ENCODE data around the gene TMSB4X. TPM values are rescaled to one million over a fixed set of nuclear protein-coding genes. Genes with fewer than 3 reads are reported as not detected.

The TMSB4X gene
- total and polyA plus RNA-seq, 2 of the 13 experiments (the other 11 are each of a cell fraction or from before 2014, with no cell fraction given) = 10.5 to 29.6 TPM

DNA sequence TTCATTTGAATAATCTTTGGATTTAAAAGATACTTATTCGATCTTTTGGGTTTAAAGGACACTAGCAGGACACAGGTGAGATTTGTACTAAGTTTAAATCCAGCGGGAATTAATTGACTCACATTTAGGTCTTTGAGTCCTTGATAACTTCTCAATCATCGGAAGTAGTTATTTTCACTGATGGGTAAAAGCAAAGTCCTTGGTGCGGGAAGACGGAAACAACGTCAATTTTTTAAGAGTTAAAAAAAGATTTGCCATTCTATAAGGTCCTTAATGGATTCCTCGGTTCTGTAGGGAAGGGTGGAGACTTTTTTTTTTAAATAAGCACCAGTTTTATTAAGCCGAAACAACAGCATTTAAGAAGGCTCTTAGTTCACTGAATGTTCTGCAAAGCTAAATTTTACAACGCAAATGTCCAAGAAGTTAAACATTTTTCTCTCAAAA is 2.9 kb downstream of the TMSB4X start:
- WGBS (ENCODE audit: low lambda C conversion rate) = 75% methylated on average over 9 of the region's 9 CpGs
- TF ChIP-seq, protein P1, sequence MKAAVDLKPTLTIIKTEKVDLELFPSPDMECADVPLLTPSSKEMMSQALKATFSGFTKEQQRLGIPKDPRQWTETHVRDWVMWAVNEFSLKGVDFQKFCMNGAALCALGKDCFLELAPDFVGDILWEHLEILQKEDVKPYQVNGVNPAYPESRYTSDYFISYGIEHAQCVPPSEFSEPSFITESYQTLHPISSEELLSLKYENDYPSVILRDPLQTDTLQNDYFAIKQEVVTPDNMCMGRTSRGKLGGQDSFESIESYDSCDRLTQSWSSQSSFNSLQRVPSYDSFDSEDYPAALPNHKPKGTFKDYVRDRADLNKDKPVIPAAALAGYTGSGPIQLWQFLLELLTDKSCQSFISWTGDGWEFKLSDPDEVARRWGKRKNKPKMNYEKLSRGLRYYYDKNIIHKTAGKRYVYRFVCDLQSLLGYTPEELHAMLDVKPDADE (CRISPR knock-in tag; IDR thresholded peaks at IDR 0.05) = no peak
- TF ChIP-seq, protein P2, sequence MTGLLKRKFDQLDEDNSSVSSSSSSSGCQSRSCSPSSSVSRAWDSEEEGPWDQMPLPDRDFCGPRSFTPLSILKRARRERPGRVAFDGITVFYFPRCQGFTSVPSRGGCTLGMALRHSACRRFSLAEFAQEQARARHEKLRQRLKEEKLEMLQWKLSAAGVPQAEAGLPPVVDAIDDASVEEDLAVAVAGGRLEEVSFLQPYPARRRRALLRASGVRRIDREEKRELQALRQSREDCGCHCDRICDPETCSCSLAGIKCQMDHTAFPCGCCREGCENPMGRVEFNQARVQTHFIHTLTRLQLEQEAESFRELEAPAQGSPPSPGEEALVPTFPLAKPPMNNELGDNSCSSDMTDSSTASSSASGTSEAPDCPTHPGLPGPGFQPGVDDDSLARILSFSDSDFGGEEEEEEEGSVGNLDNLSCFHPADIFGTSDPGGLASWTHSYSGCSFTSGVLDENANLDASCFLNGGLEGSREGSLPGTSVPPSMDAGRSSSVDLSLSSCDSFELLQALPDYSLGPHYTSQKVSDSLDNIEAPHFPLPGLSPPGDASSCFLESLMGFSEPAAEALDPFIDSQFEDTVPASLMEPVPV (CRISPR knock-in tag; IDR thresholded peaks at IDR 0.05) = no peak
- TF ChIP-seq, protein P3, sequence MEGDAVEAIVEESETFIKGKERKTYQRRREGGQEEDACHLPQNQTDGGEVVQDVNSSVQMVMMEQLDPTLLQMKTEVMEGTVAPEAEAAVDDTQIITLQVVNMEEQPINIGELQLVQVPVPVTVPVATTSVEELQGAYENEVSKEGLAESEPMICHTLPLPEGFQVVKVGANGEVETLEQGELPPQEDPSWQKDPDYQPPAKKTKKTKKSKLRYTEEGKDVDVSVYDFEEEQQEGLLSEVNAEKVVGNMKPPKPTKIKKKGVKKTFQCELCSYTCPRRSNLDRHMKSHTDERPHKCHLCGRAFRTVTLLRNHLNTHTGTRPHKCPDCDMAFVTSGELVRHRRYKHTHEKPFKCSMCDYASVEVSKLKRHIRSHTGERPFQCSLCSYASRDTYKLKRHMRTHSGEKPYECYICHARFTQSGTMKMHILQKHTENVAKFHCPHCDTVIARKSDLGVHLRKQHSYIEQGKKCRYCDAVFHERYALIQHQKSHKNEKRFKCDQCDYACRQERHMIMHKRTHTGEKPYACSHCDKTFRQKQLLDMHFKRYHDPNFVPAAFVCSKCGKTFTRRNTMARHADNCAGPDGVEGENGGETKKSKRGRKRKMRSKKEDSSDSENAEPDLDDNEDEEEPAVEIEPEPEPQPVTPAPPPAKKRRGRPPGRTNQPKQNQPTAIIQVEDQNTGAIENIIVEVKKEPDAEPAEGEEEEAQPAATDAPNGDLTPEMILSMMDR (CRISPR knock-in tag; IDR thresholded peaks at IDR 0.05) = no peak
- TF ChIP-seq, protein P4, sequence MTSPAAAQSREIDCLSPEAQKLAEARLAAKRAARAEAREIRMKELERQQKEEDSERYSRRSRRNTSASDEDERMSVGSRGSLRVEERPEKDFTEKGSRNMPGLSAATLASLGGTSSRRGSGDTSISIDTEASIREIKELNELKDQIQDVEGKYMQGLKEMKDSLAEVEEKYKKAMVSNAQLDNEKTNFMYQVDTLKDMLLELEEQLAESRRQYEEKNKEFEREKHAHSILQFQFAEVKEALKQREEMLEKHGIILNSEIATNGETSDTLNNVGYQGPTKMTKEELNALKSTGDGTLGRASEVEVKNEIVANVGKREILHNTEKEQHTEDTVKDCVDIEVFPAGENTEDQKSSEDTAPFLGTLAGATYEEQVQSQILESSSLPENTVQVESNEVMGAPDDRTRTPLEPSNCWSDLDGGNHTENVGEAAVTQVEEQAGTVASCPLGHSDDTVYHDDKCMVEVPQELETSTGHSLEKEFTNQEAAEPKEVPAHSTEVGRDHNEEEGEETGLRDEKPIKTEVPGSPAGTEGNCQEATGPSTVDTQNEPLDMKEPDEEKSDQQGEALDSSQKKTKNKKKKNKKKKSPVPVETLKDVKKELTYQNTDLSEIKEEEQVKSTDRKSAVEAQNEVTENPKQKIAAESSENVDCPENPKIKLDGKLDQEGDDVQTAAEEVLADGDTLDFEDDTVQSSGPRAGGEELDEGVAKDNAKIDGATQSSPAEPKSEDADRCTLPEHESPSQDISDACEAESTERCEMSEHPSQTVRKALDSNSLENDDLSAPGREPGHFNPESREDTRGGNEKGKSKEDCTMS (CRISPR knock-in tag; conservative IDR thresholded peaks at IDR 0.05) = no peak
- TF ChIP-seq TP53 (CRISPR knock-in tag; conservative IDR thresholded peaks at IDR 0.05) (no peak), ZSCAN21 (CRISPR knock-in tag; IDR thresholded peaks at IDR 0.05; ENCODE audit: borderline replicate concordance) (no peak), CCAR2 (optimal IDR thresholded peaks at IDR 0.05; ENCODE audit: low read depth, low read length) (no peak), ZNF790 (CRISPR knock-in tag; IDR thresholded peaks at IDR 0.05; ENCODE audit: borderline replicate concordance) (no peak), MBD4 (IDR thresholded peaks at IDR 0.05; ENCODE audit: borderline replicate concordance, low read length) (no peak)
- TF ChIP-seq, protein P5, sequence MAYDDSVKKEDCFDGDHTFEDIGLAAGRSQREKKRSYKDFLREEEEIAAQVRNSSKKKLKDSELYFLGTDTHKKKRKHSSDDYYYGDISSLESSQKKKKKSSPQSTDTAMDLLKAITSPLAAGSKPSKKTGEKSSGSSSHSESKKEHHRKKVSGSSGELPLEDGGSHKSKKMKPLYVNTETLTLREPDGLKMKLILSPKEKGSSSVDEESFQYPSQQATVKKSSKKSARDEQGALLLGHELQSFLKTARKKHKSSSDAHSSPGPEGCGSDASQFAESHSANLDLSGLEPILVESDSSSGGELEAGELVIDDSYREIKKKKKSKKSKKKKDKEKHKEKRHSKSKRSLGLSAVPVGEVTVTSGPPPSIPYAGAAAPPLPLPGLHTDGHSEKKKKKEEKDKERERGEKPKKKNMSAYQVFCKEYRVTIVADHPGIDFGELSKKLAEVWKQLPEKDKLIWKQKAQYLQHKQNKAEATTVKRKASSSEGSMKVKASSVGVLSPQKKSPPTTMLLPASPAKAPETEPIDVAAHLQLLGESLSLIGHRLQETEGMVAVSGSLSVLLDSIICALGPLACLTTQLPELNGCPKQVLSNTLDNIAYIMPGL (CRISPR knock-in tag; IDR thresholded peaks at IDR 0.05; ENCODE audit: borderline replicate concordance in 1 of 2, low read depth in 1 of 2) = no peak
- TF ChIP-seq, protein P6, sequence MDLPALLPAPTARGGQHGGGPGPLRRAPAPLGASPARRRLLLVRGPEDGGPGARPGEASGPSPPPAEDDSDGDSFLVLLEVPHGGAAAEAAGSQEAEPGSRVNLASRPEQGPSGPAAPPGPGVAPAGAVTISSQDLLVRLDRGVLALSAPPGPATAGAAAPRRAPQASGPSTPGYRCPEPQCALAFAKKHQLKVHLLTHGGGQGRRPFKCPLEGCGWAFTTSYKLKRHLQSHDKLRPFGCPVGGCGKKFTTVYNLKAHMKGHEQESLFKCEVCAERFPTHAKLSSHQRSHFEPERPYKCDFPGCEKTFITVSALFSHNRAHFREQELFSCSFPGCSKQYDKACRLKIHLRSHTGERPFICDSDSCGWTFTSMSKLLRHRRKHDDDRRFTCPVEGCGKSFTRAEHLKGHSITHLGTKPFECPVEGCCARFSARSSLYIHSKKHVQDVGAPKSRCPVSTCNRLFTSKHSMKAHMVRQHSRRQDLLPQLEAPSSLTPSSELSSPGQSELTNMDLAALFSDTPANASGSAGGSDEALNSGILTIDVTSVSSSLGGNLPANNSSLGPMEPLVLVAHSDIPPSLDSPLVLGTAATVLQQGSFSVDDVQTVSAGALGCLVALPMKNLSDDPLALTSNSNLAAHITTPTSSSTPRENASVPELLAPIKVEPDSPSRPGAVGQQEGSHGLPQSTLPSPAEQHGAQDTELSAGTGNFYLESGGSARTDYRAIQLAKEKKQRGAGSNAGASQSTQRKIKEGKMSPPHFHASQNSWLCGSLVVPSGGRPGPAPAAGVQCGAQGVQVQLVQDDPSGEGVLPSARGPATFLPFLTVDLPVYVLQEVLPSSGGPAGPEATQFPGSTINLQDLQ (CRISPR knock-in tag; IDR thresholded peaks at IDR 0.05) = no peak

More for the DNA sequence above, 2.9 kb downstream of the TMSB4X start:
- in situ Hi-C loops (cut with HindIII; ENCODE audit: extremely low pct_ligation_motif_present, low pct_unique_long_range_greater_than_20kb) (no loop called here), intact Hi-C loops (cut with micrococcal nuclease; ENCODE audit: unreplicated experiment) (no loop called here)
- DNase-seq (ENCODE audit: low spot score) (no peak), FAIRE-seq (no peak), ATAC-seq (no peak)
- no TSS peak for BruUV-seq (replicated peaks)
- Histone ChIP-seq H3K4me1 (ENCODE audit: insufficient read depth, low read length) (no peaks in the 10 kb centered on the region), H3K36me3 (replicated peaks in 1 of 2; ENCODE audit: control insufficient read depth in 1 of 2, insufficient read depth in 2 of 2, low read length in 2 of 2) (no peaks in the 10 kb centered on the region), H3K27me3 (ENCODE audit: control insufficient read depth in 1 of 2, insufficient read depth in 2 of 2, low read length in 2 of 2) (peaks cover 0 to 11% of the 10 kb centered on the region in 2 experiments; a peak in 4 of 5 replicates), H3K4me2 (ENCODE audit: low read depth, low read length) (no peak overlapping the region), H2AFZ (ENCODE audit: low read length) (no peak overlapping the region), H3K27ac (ENCODE audit: extremely low read length, insufficient read depth, low read length) (no peak overlapping the region), H4K20me1 (ENCODE audit: insufficient read depth, low read length) (no peaks in the 10 kb centered on the region), H3K79me2 (ENCODE audit: insufficient read depth, low read length) (no peaks in the 10 kb centered on the region), H3K4me3 (replicated peaks in 1 of 3; ENCODE audit: insufficient read depth in 1 of 3, low read depth in 2 of 3, low read length in 3 of 3) (no peak overlapping the region), H3K9ac (ENCODE audit: insufficient read depth, low read depth, low read length) (no peak overlapping the region), H3K9me3 (ENCODE audit: low read length) (no peaks in the 10 kb centered on the region)
- POLR2A ChIA-PET = no interaction called here
- CTCF ChIA-PET (ENCODE audit: low intra/inter-chr PET ratio, low total read pairs) = no interaction called here
